ENCODE data around the gene ROCK2. TPM values are rescaled to one million over a fixed set of nuclear protein-coding genes. Genes with fewer than 3 reads are reported as not detected.

The ROCK2 gene
- polyA plus RNA-seq, 1 of the 3 experiments (the other 2 are of a cell fraction) = 4.2 TPM

GRCh38 chr2:11244091-11244826 lies 100.2 kb downstream of the ROCK2 start:
- no peak overlapping the region for H3K4me2 ChIP-seq
- H3K27ac ChIP-seq (ENCODE audit: low read depth in 2 of 2, low read length in 1 of 2) = no peak overlapping the region
- no peak for DNase-seq
- peaks cover 6 to 24% of the 10 kb centered on the region in 2 experiments for H3K36me3 ChIP-seq (replicated peaks in 1 of 2; ENCODE audit: control insufficient read depth in 1 of 2, insufficient read depth in 2 of 2, low read length in 1 of 2)
- CTCF ChIA-PET = interaction anchor here (0.8 to 1.4 kb wide), 4 partner anchors 9 to 174 kb away, joined by 3 to 5 read pairs (median 4); no protein-coding TSS in a partner anchor
- POLR2A ChIA-PET = no interaction called here
- peaks cover 61% of the 10 kb centered on the region for H3K79me2 ChIP-seq (ENCODE audit: insufficient read depth)
- H3K9me2 ChIP-seq = no peaks in the 10 kb centered on the region
- peaks cover 19% of the 10 kb centered on the region for H3F3A ChIP-seq (replicated peaks; ENCODE audit: insufficient read depth)
- H3K9me3 ChIP-seq = no peaks in the 10 kb centered on the region
- H4K20me1 ChIP-seq (ENCODE audit: insufficient read depth) = no peaks in the 10 kb centered on the region
- WGBS (ENCODE audit: low lambda C conversion rate) = 87% methylated on average over 1 of the region's 1 CpG
- TF ChIP-seq EZH2phosphoT487 (IDR thresholded peaks at IDR 0.05; ENCODE audit: borderline replicate concordance, low read depth) (no peak), MXI1 (IDR thresholded peaks at IDR 0.05; ENCODE audit: low read depth, low read length) (no peak), TAF1 (IDR thresholded peaks at IDR 0.05; ENCODE audit: borderline replicate concordance, low read depth, low read length) (no peak), CHD2 (IDR thresholded peaks at IDR 0.05; ENCODE audit: low read length, partially characterized antibody) (no peak), RAD21 (IDR thresholded peaks at IDR 0.05; ENCODE audit: low read length) (no peak), FOXJ3 (CRISPR knock-in tag; IDR thresholded peaks at IDR 0.05) (no peak), CTCF (IDR thresholded peaks at IDR 0.05) (no peak), POLR2AphosphoS5 (IDR thresholded peaks at IDR 0.05; ENCODE audit: low read depth, low read length) (no peak), PBX3 (IDR thresholded peaks at IDR 0.05) (no peak), SMC3 (IDR thresholded peaks at IDR 0.05; ENCODE audit: low read depth, low read length) (no peak), RCOR1 (IDR thresholded peaks at IDR 0.05; ENCODE audit: low read length) (no peak), NFIC (IDR thresholded peaks at IDR 0.05; ENCODE audit: borderline replicate concordance) (no peak), TCF12 (IDR thresholded peaks at IDR 0.05) (no peak)
- H3K9ac ChIP-seq = no peak overlapping the region
- H2AFZ ChIP-seq (ENCODE audit: low read depth) = no peak overlapping the region
- no peaks in the 10 kb centered on the region for H3K27me3 ChIP-seq (ENCODE audit: insufficient read depth)
- H3K4me3 ChIP-seq (ENCODE audit: low read depth in 2 of 2, low read length in 1 of 2) = no peak overlapping the region
- H3K4me1 ChIP-seq (ENCODE audit: control insufficient read depth in 1 of 2, insufficient read depth in 2 of 2, low read depth in 1 of 2, low read length in 1 of 2) = peaks cover 0 to 5% of the 10 kb centered on the region in 2 experiments; a peak in 1 of 4 replicates

GRCh38 chr2:11243512-11243911 lies 100.9 kb downstream of the ROCK2 start:
- no peak for DNase-seq
- no peak overlapping the region for H3K4me2 ChIP-seq
- H3F3A ChIP-seq (replicated peaks; ENCODE audit: insufficient read depth) = peaks cover 20% of the 10 kb centered on the region
- H3K9ac ChIP-seq = no peak overlapping the region
- peaks cover 66% of the 10 kb centered on the region for H3K79me2 ChIP-seq (ENCODE audit: insufficient read depth)
- no peaks in the 10 kb centered on the region for H3K9me3 ChIP-seq
- TF ChIP-seq FOXM1 (IDR thresholded peaks at IDR 0.05; ENCODE audit: low read depth) = no peak
- TF ChIP-seq MXI1 (IDR thresholded peaks at IDR 0.05; ENCODE audit: low read depth, low read length) = no peak
- no peak for TF ChIP-seq IRF3 (IDR thresholded peaks at IDR 0.05; ENCODE audit: low read depth, low read length)
- no peak for TF ChIP-seq REST (IDR thresholded peaks at IDR 0.05; ENCODE audit: low read depth, low read length)
- 93% methylated on average over 1 of the region's 1 CpG for WGBS (ENCODE audit: low lambda C conversion rate)
- H3K27me3 ChIP-seq (ENCODE audit: insufficient read depth) = no peaks in the 10 kb centered on the region
- H2AFZ ChIP-seq (ENCODE audit: low read depth) = no peak overlapping the region
- ChIA-PET POLR2A (no interaction called here), CTCF (interaction anchor here (1.2 to 1.4 kb wide), 2 partner anchors 9 to 168 kb away, joined by 4 to 5 read pairs; no protein-coding TSS in a partner anchor)
- H3K4me3 ChIP-seq (ENCODE audit: low read depth in 2 of 2, low read length in 1 of 2) = no peak overlapping the region
- H3K36me3 ChIP-seq (replicated peaks in 1 of 2; ENCODE audit: control insufficient read depth in 1 of 2, insufficient read depth in 2 of 2, low read length in 1 of 2) = peaks cover 6 to 24% of the 10 kb centered on the region in 2 experiments
- H4K20me1 ChIP-seq (ENCODE audit: insufficient read depth) = no peaks in the 10 kb centered on the region
- no peaks in the 10 kb centered on the region for H3K9me2 ChIP-seq
- H3K27ac ChIP-seq (ENCODE audit: low read depth in 2 of 2, low read length in 1 of 2) = no peak overlapping the region
- peaks cover 0 to 5% of the 10 kb centered on the region in 2 experiments; a peak in 1 of 4 replicates for H3K4me1 ChIP-seq (ENCODE audit: control insufficient read depth in 1 of 2, insufficient read depth in 2 of 2, low read depth in 1 of 2, low read length in 1 of 2)

Data from SK-N-SH (cell line).